ENCODE data around the gene ABCB8.

DNA sequence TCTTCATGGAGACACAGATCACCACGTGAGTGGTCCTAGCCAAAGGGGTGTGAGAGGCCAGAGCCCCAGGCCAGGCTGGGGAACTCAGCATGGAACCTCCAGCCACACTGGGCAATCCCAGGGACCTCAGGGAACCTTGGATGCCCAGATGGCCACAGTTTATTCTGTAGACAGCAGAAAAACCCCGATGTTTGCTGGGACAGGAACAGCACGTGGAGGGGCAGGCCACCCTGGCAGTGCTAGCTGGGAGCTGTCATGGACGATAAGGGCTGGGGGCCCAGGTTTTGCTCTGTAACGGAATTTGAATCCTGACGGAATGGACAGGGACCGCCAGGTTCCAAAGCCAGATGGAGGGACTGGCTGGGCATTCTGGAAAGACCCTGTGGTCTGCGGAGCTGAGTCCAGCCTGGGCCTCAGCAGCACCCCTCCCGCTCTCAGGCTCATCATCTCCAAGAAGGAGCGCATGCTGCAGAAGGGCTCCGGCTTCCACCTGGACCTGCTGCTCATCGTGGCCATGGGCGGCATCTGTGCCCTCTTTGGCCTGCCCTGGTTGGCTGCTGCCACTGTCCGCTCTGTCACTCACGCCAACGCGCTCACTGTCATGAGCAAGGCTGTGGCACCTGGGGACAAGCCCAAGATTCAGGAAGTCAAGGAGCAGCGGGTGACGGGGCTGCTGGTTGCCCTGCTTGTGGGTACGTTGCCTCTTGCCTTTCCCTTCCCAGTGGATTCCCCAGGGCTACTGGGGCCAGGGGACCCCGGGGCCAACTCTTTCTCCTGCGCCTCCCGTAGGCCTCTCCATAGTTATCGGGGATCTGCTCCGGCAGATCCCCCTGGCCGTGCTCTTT, 46.8 kb downstream of the ABCB8 start:
- no peak for TF ChIP-seq POLR2AphosphoS5 (IDR thresholded peaks at IDR 0.05)
- TF ChIP-seq, protein P1, sequence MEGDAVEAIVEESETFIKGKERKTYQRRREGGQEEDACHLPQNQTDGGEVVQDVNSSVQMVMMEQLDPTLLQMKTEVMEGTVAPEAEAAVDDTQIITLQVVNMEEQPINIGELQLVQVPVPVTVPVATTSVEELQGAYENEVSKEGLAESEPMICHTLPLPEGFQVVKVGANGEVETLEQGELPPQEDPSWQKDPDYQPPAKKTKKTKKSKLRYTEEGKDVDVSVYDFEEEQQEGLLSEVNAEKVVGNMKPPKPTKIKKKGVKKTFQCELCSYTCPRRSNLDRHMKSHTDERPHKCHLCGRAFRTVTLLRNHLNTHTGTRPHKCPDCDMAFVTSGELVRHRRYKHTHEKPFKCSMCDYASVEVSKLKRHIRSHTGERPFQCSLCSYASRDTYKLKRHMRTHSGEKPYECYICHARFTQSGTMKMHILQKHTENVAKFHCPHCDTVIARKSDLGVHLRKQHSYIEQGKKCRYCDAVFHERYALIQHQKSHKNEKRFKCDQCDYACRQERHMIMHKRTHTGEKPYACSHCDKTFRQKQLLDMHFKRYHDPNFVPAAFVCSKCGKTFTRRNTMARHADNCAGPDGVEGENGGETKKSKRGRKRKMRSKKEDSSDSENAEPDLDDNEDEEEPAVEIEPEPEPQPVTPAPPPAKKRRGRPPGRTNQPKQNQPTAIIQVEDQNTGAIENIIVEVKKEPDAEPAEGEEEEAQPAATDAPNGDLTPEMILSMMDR (IDR thresholded peaks at IDR 0.05) = no peak

All from upper lobe of left lung (tissue), 4 donors.